ENCODE results near the gene C11orf97. TPM values are rescaled to one million over a fixed set of nuclear protein-coding genes. Genes with fewer than 3 reads are reported as not detected.

Gene C11orf97
- total RNA-seq, 1 experiment from 2014 or later = not detected

- in situ Hi-C loops (cut with HindIII; ENCODE audit: low pct_unique_long_range_greater_than_20kb, low sequenced_read_pairs) = no loop called here
Measured at GRCh38 chr11:94550513-94550912, 38.3 kb downstream of the C11orf97 start.

GRCh38 chr11:94553938-94554337 is 41.7 kb downstream of the C11orf97 start:
- in situ Hi-C loops (cut with HindIII; ENCODE audit: low pct_unique_long_range_greater_than_20kb, low sequenced_read_pairs) = no loop called here
- peak; percentile 49; the same call in 1 of the 2 replicates for ATAC-seq
- no TSS peak for BruUV-seq (replicated peaks)

More at GRCh38 chr11:94550513-94550912, 38.3 kb downstream of the C11orf97 start:
- H3K27ac ChIP-seq (ENCODE audit: low read length) = no peak overlapping the region
- no peak for ATAC-seq
- no peak for DNase-seq (ENCODE audit: low read depth, low spot score)
- H3K27me3 ChIP-seq (ENCODE audit: control insufficient read depth, insufficient read depth, low read length) = no peaks in the 10 kb centered on the region
- H3K36me3 ChIP-seq (ENCODE audit: control insufficient read depth, insufficient read depth, low read length) = no peaks in the 10 kb centered on the region
- intact Hi-C loops (cut with micrococcal nuclease; ENCODE audit: unreplicated experiment) = no loop called here
- ChIA-PET CTCF (no interaction called here), POLR2A (interaction anchor here (0.7 kb wide), 1 partner anchor 12 kb away, joined by 4 read pairs; no protein-coding TSS in a partner anchor)
- TF ChIP-seq REST (IDR thresholded peaks at IDR 0.05; ENCODE audit: insufficient read depth in 1 of 2, low read depth in 2 of 2, low read length in 1 of 2) = no peak
- TF ChIP-seq CTCF (IDR thresholded peaks at IDR 0.05) = no peak
- TF ChIP-seq POLR2AphosphoS5 (IDR thresholded peaks at IDR 0.05; ENCODE audit: low read depth, low read length) = no peak
- TF ChIP-seq TCF7L2 (IDR thresholded peaks at IDR 0.05; ENCODE audit: low read depth, low read length) = no peak
- no peak for TF ChIP-seq SIN3A (IDR thresholded peaks at IDR 0.05; ENCODE audit: borderline replicate concordance, insufficient read depth, low read depth, low read length)
- BruUV-seq (replicated peaks) = no TSS peak
- H3K9me3 ChIP-seq (ENCODE audit: control insufficient read depth, insufficient read depth, low read depth, low read length) = no peaks in the 10 kb centered on the region
- H3K4me3 ChIP-seq (ENCODE audit: low read depth in 2 of 2, low read length in 2 of 2) = no peak overlapping the region
- peaks cover 21% of the 10 kb centered on the region for H3K4me1 ChIP-seq (ENCODE audit: control insufficient read depth, insufficient read depth, low read length)

More at GRCh38 chr11:94553938-94554337, 41.7 kb downstream of the C11orf97 start:
- no peak overlapping the region for H3K27ac ChIP-seq (ENCODE audit: low read length)
- peaks cover 1% of the 10 kb centered on the region; the same call in 1 of the 2 replicates for H3K4me1 ChIP-seq (ENCODE audit: control insufficient read depth, insufficient read depth, low read length)
- H3K4me3 ChIP-seq (ENCODE audit: low read depth in 2 of 2, low read length in 2 of 2) = no peak overlapping the region
- DNase-seq (ENCODE audit: low read depth, low spot score) = no peak
- intact Hi-C loops (cut with micrococcal nuclease; ENCODE audit: unreplicated experiment) = no loop called here
- no peaks in the 10 kb centered on the region for H3K9me3 ChIP-seq (ENCODE audit: control insufficient read depth, insufficient read depth, low read depth, low read length)
- TF ChIP-seq REST (IDR thresholded peaks at IDR 0.05; ENCODE audit: insufficient read depth in 1 of 2, low read depth in 2 of 2, low read length in 1 of 2) (no peak), CTCF (IDR thresholded peaks at IDR 0.05) (no peak), SIN3A (IDR thresholded peaks at IDR 0.05; ENCODE audit: borderline replicate concordance, insufficient read depth, low read depth, low read length) (no peak), TCF7L2 (IDR thresholded peaks at IDR 0.05; ENCODE audit: low read depth, low read length) (no peak), POLR2AphosphoS5 (IDR thresholded peaks at IDR 0.05; ENCODE audit: low read depth, low read length) (no peak)
- ChIA-PET POLR2A (no interaction called here), CTCF (no interaction called here)
- no peaks in the 10 kb centered on the region for H3K27me3 ChIP-seq (ENCODE audit: control insufficient read depth, insufficient read depth, low read length)
- H3K36me3 ChIP-seq (ENCODE audit: control insufficient read depth, insufficient read depth, low read length) = no peaks in the 10 kb centered on the region
